NCI-H2196 treated with DMSO at 0.1 percent for 48 hours (cell line): Measurements from ENCODE around the gene CD70.
"Not testable (repeated sequence)": the region's sequence is repeated elsewhere in the genome, so short reads cannot be mapped to it uniquely, and the experiment has no call there.

ENCODE experiments used
- DNase-seq: peaks from one replicate; lab custom pipeline; 2025; ENCODE audit not compliant: unreplicated experiment; lab: John Stamatoyannopoulos, UW

The CD70 gene

DNA sequence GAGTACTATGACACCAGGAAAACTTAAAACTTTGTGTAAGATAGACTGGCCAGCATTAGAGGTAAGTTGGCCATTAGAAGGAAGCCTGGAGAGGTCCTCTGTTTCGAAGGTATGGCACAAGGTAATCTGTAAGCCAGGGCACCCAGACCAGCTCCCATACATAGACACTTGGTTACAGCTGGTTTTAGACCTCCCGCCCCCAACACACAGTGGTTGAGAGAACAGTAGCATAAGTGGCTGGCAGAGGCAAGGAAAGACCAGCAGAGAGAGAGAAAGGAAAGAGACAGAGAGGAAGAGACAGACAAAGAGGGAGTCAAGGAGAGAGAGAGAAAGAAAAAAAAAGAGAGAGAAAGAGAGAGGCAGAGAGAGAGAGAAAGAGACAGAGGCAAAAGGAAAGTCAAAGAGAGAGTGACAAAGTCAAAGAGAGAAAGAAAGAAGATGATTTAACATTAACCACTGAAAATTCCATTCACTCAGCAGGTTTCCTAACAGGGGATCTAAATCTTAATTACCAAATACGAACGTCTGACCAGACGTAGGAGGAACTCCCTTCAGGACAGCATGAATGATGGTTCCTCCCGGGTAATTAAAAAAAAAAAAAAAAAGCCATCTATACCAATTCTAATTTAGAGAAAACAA, 7.4 kb upstream of the CD70 start:
- not testable (repeated sequence) for DNase-seq

GRCh38 chr19:6597471-6598253, 6.7 kb upstream of the CD70 start:
- DNase-seq: not testable (repeated sequence)

DNA sequence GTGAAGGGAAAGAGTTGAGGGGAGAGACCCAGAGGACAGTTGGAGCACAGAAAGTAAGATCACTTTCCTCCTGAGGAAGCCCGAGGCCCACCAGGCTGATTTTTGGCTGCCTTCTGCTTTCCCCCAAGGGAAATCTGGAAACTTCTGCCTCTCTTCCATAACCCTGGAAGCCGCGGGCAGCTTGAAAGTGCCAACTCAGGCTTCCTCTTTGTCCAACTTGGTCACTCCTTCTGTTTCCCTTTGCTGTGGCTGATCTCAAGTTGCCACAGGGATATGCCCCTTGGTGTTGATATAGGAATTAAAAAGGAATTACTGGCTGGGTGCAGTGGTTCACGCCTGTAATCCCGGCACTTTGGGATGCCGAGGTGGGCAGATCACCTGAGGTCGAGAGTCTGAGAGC, 5.7 kb upstream of the CD70 start:
- DNase-seq: no peak

DNA sequence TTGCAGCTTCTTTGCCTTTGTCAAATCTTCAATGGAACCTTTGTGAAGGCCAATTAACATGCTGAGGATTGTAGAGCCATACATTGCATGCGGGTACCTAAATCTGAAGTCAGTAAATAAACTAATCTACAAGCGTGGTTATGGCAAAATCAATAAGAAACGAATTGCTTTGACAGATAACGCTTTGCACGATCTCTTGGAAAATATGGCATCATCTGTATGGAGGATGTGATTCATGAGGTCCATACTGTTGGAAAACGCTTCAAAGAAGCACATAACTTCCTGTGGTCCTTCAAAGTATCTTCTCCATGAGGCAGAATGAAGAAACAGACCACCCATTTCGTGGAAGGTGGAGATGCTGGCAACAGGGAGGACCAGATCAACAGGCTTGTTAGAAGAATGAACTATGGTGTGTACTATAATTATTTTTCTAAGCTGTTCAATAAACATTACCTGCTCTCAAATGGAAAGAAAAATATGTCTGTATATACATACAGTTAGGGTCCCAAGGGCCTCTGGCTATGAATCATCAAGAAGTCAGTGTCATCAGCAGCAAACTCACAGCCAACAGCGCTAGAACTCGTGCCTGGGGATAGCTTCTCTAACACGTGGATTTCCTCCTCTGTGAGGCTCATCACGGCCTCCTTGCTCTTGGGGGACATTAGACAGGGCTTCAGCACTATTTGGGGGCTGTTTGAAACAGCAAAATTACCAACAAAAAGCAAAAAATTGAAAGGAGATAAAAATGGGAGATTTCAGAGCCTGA, 2.9 kb upstream of the CD70 start:
- no peak for DNase-seq

DNA sequence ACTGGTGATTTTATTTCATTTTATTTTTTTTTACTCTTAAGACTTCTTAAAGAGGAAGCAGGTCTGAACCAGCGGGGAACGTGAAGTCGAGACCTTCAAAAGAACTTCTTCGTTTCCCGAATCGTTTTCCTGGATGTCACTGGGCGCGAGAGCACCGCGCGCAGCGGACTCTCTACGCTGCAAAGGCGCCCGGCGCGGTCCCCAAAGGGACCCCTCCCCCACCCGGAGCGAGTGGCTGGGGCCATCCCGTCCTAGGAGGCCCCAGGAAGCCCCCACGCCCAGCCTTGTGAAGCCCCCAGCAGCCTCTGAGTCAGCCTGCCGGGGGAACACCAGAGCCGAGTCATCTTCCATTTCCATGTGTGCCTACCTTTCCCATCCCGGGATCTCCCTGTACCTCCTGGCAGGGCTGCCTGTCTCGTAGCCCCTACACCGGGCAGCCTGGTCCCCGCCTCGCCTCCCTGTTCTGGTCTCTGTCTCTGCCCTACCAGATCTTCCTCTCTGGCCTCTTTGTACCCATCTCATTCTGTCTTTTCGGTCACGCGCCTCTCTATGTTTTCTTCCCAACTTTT, 608 bp downstream of the CD70 start:
- no peak for DNase-seq

DNA sequence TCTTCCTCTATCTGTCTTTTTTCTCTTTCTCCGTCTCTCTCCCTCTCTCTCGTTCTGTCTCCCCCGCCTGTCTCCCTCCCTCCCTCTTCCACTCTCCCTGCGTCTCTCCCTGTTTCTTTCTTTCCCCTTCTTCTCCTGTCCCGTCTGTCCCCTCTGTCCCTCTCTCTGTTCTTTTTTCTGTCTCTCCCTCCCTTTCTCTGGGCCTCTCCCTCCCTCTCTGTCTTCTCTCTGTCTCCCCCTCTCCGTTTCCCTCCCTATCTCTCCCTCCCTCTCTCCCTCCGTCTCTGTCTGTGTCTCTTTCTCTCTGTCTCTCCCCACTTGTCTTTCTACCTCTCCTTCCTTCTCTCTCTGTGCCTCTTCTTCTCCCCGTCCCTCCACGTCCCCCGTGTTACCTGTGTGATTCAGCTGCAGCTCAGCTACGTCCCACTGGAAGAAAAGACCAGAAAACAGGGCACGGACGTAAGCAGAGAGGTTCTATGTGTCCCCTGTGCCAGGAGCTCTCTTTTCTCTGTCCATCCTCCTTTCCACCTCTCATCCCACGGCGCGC, 1.2 kb downstream of the CD70 start:
- DNase-seq: no peak

DNA sequence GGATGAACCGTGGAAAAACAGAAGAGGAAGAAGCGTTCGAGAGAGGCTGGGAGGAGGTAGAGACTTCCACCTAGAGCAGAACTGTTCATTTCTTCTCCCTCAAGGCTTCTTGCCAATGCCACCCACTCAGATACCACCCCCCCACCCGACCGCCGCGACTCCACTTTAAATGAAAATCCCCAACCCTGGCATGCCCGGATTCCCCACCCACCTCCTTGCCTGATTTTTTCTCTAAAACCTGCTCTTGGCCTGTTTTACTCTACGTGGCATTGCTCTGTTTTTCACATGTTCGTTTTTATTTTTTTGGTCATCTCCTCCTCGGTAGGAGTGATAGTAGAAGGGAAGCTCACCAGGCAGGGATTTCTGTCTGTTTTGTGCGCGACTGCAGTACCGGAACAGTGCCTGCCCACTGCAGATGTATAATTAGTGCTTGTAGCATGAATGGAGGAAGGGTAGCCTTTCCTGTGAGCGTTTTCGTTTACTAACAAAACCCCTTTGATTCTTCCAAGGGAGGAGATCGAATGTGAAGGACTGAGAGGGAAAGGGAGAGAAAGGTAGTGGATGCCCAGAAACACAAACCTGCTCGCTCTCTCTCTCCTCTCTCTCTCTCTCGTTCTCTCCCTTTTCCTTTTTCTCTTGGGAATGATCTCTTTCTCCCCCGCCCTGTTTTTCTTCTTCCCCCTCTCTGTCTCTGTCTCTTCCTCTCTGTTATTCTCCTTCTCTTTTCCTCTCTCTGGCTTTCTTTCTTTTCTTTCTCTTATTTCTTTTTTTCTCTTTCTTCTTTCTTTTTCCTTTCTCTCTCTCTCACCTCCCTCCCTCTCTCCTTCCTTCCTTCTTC, 2.2 kb downstream of the CD70 start:
- DNase-seq: no peak

GRCh38 chr19:6587998-6588507, 2.9 kb downstream of the CD70 start:
- DNase-seq: no peak

DNA sequence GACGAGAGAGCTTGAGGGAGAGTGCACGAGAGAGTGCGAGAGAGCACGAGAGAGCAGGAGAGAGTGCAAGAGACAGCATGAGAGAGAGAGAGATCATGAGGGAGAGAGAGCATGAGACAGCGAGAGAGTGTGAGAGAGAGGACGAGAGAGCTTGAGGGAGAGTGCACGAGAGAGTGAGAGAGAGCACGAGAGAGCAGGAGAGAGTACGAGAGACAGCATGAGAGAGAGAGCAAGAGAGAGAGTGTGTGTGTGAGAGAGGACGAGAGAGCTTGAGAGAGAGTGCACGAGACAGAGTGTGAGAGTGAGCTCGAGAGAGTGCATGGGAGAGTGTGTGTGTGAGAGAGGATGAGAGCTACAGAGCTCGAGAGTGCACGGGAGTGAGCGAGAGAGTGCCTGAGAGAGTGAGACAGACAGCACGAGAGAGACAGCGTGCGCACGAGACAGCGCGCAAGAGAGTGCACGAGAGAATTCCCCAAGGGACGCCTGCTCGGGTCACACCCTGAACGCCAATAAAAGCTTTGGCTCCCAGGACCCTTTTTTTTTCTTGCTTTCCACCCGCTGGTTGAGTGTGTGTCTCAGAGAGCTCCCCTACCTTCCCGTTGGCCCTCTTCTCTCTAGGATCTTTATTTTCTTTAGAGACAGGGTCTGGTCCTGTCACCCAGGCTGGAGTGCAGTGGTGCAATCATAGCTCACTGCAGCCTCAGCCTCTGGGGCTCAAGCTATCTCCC, 3.7 kb downstream of the CD70 start:
- no peak for DNase-seq

DNA sequence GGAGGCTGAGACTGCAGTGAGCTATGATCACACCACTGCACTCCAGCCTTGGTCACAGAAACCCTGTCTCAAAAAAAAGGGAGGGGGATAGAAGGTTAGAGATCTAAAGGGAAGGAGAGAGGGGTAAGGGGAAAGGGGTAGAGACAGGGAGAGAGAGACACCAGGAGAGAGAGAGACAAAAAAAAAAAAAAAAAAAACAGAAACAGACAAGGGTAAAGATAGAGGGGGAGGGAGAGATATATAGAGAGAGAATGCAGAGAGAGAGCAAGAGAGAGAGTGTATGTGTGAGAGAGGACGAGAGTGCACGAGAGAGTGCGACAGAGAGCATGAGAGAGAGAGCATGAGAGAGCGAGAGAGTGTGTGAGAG, 4.2 kb downstream of the CD70 start:
- no peak for DNase-seq

GRCh38 chr19:6586056-6586455, 4.9 kb downstream of the CD70 start:
- no peak for DNase-seq

DNA sequence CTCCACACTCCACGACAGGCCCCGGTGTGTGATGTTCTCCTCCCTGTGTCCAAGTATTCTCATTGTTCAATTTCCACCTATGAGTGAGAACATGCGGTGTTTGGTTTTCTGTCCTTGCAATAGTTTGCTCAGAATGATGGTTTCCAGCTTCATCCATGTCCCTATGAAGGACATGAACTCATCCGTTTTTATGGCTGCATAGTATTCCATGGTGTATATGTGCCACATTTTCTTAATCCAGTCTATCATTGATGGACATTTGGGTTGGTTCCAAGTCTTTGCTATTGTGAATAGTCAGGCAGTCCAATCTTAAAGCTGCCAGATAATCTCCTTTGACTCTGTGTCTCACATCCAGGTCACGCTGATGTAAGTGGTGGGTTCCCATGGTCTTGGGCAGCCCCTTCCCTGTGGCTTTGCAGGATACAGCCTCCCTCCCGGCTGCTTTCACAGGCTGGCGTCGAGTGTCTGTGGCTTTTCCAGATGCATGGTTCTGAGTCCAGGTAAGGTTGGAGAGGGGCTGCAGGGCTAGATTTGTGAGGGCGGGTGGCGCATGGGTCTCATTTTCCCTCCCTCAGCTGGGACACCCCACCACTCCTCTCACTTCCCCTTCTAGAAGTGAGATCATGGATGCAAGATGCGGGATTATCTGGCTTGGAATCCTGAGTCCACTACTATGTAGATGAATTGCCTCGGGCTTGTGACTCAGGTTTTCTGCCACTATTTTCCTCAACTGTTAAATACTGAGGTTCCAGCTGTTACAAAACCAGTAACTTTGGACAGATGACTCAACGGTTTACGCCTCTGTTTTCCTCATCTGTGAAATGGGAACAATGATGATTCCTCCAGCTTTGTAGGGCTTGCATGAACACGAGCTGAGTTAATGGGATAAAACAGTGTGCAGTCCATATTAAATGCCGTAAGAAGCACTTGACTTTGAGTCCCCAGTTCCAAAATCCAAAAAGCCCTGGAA, 8.2 kb downstream of the CD70 start:
- not testable (repeated sequence) for DNase-seq

- DNase-seq: no peak
Measured at GRCh38 chr19:6580313-6580712, 10.6 kb downstream of the CD70 start.

- no peak for DNase-seq
Measured at GRCh38 chr19:6579450-6580178, 11.3 kb downstream of the CD70 start.

GRCh38 chr19:6577476-6578125, 13.3 kb downstream of the CD70 start:
- no peak for DNase-seq

DNA sequence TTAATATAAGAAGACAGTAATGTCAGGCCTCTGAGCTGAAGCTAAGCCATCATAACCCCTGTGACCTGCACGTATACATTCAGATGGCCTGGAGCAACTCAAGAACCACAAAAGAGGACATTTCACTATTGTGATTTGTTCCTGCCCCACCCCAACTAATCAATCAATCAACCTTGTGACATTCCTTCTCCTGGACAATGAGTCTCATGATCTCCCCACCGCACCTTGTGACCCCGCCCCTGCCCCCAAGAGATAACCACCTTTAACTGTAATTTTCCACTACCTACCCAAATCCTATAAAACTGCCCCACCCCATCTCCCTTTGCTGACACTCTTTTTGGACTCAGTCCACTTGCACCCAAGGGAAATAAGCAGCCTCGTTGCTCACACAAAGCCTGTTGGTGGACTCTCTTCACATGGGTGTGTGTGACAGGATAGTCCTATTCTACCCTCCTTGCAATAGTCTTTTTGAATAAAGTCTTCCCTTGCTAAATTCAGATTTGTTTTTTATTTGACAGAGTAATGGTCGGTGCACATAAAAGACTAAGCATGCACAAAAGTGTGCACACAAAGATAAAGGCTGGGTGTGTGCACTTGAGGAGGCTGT, 14.0 kb downstream of the CD70 start:
- DNase-seq: no peak

DNA sequence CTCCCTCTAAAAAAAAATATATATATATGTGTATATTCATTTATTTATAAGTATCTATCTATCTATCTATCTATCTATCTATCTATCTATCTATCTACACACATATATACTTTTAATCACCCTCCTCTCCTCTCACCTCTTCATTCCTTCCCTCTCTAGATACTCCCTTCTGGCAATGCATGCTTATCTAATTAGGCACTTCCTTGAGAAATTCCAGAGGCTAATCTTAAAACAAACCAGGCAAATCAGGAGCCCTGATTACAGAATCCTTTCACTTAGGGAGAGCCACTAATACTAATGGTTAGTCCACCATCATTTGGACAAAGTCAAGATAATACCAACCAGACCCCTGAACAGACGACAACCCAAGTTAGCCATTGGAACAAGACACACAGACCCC, 17.6 kb downstream of the CD70 start:
- no peak for DNase-seq
